Measurements from ENCODE around the gene U2AF1L4. TPM values are rescaled to one million over a fixed set of nuclear protein-coding genes. Genes with fewer than 3 reads are reported as not detected.

Gene U2AF1L4
- total RNA-seq, 2 donors from 2014 or later = 17.7 to 21.6 TPM

DNA sequence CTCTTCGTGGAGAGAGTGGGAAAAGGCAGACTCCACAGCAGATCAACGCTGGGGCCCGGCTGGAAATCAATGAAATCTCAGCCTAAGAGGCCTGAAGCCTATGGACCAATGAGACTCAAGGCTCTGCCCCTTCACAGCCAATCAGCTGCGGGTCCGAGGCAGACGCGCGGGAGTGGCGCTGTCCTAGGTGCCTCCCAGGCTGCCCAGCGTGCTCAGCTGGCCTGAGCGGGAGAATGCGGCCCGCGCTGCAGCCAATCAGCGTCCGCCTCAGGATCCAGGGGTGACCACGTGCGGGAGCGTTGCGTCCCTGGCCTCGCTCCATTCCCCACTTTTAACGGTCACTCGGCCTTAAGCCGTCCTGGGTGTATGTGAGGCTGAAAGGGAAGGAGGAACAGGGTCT, 41.0 kb downstream of the U2AF1L4 start, which contains the start of gene ZBTB32:
Gene ZBTB32, plus strand, starts transcription at position 341 of the 400 bp plus-strand sequence. CDS start 10,069 bp downstream, outside the sequence.
- DNase-seq (no peak), ATAC-seq (peak in 1 of 2 donors; percentile 27)
- intact Hi-C loops (cut with DNase I) = no loop called here

GRCh38 chr19:35703343-35703742, 41.9 kb downstream of the U2AF1L4 start:
- intact Hi-C loops (cut with DNase I) = no loop called here
- ATAC-seq (no peak), DNase-seq (no peak)

GRCh38 chr19:35702223-35703012, 42.8 kb downstream of the U2AF1L4 start:
- DNase-seq = peak; percentile 97
- intact Hi-C loops (cut with DNase I) = no loop called here
- peak; percentile 100 for ATAC-seq

DNA sequence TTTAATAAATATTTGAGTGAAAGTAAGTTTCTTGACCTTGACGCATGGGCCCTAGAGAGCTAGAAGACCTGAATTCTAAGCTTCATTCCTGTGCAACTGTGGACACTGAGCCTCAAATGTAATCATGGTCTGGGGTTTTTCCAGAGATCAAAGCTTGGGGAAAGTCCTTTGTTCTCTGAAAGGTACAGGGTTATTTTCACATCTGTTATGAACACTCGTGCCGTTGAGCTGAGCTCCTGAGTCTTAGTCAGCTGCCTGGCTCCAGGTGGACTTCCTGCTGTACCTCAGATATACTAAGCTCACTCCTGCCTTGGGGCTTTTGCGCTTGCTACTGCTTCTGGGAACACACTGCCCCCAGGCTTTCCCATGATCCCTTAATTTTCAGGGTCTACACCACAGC, 48.4 kb downstream of the U2AF1L4 start:
- ATAC-seq = no peak
- intact Hi-C loops (cut with DNase I) = no loop called here
- no peak for DNase-seq

GRCh38 chr19:35695895-35696422, 49.3 kb downstream of the U2AF1L4 start:
- ATAC-seq = no peak
- intact Hi-C loops (cut with DNase I) = loop anchor here in 1 of 2 donors (2.0 kb wide), 1 partner anchor 237 kb away; no protein-coding TSS in a partner anchor
- DNase-seq = no peak

DNA sequence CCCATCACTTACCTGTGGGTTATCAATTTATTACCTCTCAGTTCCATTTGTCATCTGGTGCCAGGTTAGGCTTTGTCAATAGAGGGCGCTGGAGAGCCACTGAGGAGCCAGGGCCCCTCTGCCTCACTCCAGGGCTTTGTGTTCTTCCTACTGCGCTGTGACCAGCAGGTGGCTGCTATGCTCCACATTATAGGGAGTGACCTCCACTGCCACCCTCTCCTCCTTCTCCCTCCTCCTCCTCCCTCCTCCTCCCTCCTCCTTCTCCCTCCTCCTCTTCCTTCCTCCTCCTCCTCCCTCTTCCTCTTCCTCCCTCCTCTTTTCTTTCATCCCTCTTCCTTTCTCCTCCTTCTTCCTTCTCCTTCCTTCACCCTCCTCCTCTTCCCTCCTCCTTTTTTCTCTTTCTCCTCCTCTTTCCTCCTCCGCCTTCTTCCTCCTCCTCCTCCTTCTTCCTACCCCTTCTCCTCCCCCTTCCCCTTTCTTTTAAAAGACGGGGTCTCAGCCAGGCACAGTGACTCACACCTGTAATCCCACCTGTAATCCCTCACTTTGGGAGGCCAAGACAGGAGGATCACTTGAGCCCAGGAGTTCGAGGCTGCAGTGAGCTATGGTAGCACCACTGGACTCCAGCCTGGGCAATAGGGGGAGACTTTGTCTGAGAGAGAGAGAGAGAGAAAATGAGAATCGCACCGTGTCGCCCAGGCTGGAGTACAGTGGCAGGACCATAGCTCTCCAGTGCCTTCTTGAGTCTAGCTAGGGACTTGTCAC, 51.2 kb downstream of the U2AF1L4 start:
- DNase-seq (peak; percentile 88), ATAC-seq (peak; percentile 98 to 100)
- intact Hi-C loops (cut with DNase I) = loop anchor here in 1 of 2 donors (2.0 to 5.0 kb wide), 3 partner anchors 23 to 239 kb away; no protein-coding TSS in a partner anchor

DNA sequence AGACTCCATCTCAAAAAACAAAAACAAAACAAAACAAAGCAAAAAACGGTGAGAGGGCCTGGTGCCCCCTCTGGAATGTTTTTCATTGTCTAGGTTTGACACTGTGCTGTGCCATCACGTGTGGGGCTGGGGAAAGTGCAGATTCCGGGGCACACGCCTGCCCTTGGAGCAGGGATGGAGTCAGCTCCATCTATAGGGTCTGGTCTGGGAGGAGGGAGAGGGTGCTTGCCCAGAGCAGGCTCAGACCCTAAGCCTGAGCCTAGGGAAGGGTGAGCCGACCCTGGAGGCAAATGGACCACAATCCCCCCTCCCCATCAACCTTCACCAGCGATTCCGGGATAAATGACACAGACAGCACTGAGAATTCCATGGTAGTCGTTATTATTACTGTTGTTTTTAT, 51.8 kb downstream of the U2AF1L4 start:
- peak in 1 of 2 donors; percentile 17 for ATAC-seq
- no peak for DNase-seq
- intact Hi-C loops (cut with DNase I) = loop anchor here in 1 of 2 donors (2.0 to 5.0 kb wide), 2 partner anchors 23 to 124 kb away; no protein-coding TSS in a partner anchor

Other genes with a start within 250 kb of the U2AF1L4 start
- gene DMKN, start 231.8 kb downstream of the U2AF1L4 start, total RNA-seq = 1 to 10 TPM; 7.5 to 7.6 TPM
- not detected for gene SBSN, start 217.1 kb downstream of the U2AF1L4 start, total RNA-seq
- gene GAPDHS, start 212.0 kb downstream of the U2AF1L4 start, total RNA-seq = not detected
- gene TMEM147, start 199.8 kb downstream of the U2AF1L4 start, total RNA-seq = 10 to 100 TPM; 78.1 to 87.5 TPM
- gene ATP4A, start 181.8 kb downstream of the U2AF1L4 start, total RNA-seq = not detected
- not detected for gene PMIS2, start 159.2 kb downstream of the U2AF1L4 start, total RNA-seq
- 1 to 10 TPM; 3.8 to 4.2 TPM for gene HAUS5, start 132.7 kb downstream of the U2AF1L4 start, total RNA-seq
- 10 to 100 TPM; 51.3 to 54.2 TPM for gene RBM42, start 116.4 kb downstream of the U2AF1L4 start, total RNA-seq
- gene ETV2, start 103.7 kb downstream of the U2AF1L4 start, total RNA-seq = under 1 TPM; 0.29 to 0.88 TPM
- 1,000 to 10,000 TPM in 1 of 2 donors, 100 to 1,000 TPM in 1; 934 to 1,059 TPM for gene COX6B1, start 97.1 kb downstream of the U2AF1L4 start, total RNA-seq
- gene UPK1A, start 78.9 kb downstream of the U2AF1L4 start, total RNA-seq = not detected
- gene ZBTB32, start 40.9 kb downstream of the U2AF1L4 start, total RNA-seq = not detected
- 10 to 100 TPM; 15.4 to 17.1 TPM for gene KMT2B, start 27.4 kb downstream of the U2AF1L4 start, total RNA-seq
- gene IGFLR1, start 3.0 kb downstream of the U2AF1L4 start, total RNA-seq = 1 to 10 TPM; 6.5 to 7.0 TPM
- 10 to 100 TPM; 41.7 to 46.6 TPM for gene PSENEN, start 233 bp upstream of the U2AF1L4 start, total RNA-seq
- 1 to 10 TPM; 7.5 to 8.1 TPM for gene LIN37, start 3.2 kb upstream of the U2AF1L4 start, total RNA-seq
- 100 to 1,000 TPM; 210 to 251 TPM for gene HSPB6, start 11.6 kb upstream of the U2AF1L4 start, total RNA-seq
- 1 to 10 TPM; 6.8 to 8.4 TPM for gene PROSER3, start 12.8 kb upstream of the U2AF1L4 start, total RNA-seq
- 1 to 10 TPM; 2.4 to 2.7 TPM for gene ARHGAP33, start 30.1 kb upstream of the U2AF1L4 start, total RNA-seq
- gene PRODH2, start 67.4 kb upstream of the U2AF1L4 start, total RNA-seq = not detected
- not detected for gene NPHS1, start 107.1 kb upstream of the U2AF1L4 start, total RNA-seq
- gene KIRREL2, start 111.5 kb upstream of the U2AF1L4 start, total RNA-seq = under 1 TPM in 1 of 2 donors, not detected in 1; 0.06 TPM
- 10 to 100 TPM; 11.3 to 17.0 TPM for gene APLP1, start 123.2 kb upstream of the U2AF1L4 start, total RNA-seq
- 1 to 10 TPM; 3.9 to 5.4 TPM for gene NFKBID, start 155.1 kb upstream of the U2AF1L4 start, total RNA-seq
- gene HCST, start 157.1 kb upstream of the U2AF1L4 start, total RNA-seq = 10 to 100 TPM in 1 of 2 donors, 1 to 10 TPM in 1; 6.9 to 15.5 TPM
- gene TYROBP, start 162.9 kb upstream of the U2AF1L4 start, total RNA-seq = 10 to 100 TPM; 43.4 to 88.7 TPM
- 1 to 10 TPM; 7.6 to 9.7 TPM for gene LRFN3, start 191.0 kb upstream of the U2AF1L4 start, total RNA-seq
- 10 to 100 TPM; 11.4 to 16.0 TPM for gene SDHAF1, start 249.8 kb upstream of the U2AF1L4 start, total RNA-seq

Data from left cardiac atrium (tissue), 4 donors.